GM21390 (cell line): Measurements from ENCODE around the gene CD44.

Source experiments
- ATAC-seq: cut with Tn5 transposase; IDR thresholded peaks from one replicate; pipeline ENCODE4 v1.9.1; 2021; ENCODE audit not compliant: unreplicated experiment

The CD44 gene

DNA sequence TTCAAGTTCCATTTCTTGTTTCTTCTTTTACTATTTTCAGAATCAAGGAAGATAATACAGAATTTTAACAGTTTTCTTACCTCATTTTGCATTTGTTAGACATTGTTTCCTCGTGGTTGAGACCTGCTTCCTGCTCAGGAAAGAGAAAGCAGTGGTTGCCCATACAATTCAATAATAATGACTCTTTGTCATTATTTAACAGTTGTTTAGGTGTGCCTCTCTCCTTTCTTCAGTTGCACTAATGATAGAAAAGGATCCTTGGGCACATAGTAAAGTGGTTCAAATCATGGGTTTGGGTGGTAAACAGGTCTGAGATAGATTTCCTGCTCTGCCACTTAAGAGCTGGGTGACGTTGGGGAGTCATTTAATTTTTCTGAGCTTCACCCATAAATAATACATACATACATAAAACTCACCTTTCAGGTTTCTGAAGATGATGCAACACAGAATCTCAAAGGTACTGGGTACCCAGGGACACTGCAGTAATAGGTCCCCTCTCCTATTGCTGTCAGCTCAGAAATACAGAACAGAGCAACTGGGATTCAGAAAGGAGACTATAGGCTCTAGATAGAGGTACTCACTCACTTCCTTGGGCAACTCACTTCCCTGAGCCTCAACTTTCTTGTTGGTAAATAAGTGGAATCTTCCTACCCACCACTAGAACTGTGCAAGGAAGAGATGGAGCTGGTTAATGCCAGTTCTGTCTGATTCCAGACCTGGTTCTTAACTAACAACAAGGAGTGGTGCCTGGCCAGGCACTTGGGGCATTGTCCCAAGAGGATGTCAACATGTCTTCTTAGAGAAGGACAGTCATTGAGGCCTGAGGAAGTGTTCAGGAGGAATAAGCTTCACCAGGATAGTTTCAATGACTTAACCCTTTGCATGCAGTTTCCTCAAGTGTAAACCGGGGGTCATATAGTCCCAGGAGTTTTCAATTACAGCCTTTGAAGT lies 34.9 kb downstream of the CD44 start:
- no peak for ATAC-seq

DNA sequence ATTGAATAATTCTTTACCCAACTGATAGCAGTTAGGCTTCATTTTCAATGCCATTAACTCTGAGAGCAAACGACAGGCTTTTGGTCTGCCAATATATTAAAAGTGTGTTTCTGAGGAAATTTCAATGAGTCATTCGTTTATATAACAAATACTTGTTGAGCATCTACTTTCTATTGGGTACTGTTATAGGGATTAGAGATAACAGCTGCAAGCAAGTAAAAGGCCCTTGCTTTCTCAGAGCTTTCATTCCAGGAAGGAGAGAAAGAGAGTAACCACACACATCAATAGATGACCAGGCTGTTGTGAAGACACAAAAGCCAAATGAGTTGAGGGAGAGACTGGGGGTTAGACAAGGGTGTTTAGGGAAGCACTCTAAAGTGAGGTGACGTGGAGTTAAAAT lies 35.7 kb downstream of the CD44 start:
- no peak for ATAC-seq

DNA sequence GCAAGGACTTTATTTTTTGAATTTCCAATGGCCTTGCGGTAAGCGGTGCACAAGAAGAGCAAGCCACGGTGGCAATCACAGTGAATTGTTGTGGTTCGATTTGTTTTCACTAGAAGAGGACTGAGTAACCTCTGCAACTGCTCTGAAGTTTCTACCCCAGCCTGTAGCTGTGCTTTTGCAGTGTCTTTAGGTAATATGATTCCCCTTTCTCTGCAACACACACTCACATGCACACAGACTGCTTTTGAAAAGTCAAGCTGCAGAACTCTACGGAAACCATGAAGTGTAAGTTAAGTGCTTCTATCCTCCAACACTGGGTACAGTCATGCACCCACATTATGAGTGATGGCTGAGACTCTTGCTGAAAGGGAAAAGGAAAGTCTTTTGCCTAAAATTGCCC lies 38.4 kb downstream of the CD44 start:
- no peak for ATAC-seq

DNA sequence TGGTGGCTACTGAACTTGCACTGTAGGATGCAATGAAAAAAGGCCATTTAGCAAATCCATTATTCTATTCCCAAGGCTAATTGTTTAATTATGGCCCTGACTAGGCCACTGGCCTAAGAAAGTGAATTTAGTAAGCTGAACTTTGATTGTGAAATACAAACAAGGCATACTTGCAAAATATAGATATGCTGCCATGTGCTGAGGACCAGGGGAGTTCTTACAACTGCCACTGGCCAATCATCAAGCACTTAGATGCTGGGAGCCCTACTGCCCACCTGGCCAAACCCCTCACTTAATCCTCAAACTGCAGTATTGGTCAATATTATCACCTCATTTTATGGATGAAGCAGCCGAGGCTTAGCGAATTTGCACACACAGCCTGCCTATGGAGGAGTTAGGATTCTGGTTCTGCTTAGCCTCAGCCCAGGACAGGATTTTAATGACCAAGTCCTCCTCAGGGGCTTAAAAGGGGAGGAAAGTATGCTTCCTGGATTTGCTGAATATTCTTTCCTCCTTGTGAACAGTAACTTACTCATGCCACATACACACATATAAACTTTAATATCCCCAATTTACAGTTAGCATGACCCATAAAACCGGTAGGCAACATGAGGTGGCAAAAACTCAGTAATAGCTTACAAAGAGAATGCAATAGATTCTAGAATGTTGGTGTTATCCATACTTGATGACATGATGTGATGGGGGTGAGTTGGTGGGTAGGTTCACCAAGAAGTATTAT lies 39.3 kb downstream of the CD44 start:
- no peak for ATAC-seq

DNA sequence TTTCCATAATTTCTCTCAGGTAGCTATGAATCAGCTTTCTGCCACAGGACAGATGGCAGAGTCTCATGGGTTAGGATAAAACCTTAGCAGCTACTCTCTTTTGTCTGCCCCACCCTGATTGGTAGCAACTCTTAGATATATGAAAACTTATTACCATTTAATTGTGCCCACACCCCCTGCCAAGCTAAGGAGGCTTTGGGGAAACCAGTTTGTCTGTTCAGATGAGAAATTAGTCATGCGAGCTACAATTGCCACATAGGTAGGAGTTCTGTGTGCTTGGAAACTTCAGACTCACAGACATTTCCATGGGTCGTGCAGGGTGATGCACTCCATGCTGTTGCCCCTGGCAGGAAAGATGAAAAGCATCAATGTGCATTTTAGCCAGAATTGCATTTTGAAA lies 39.9 kb downstream of the CD44 start:
- no peak for ATAC-seq

DNA sequence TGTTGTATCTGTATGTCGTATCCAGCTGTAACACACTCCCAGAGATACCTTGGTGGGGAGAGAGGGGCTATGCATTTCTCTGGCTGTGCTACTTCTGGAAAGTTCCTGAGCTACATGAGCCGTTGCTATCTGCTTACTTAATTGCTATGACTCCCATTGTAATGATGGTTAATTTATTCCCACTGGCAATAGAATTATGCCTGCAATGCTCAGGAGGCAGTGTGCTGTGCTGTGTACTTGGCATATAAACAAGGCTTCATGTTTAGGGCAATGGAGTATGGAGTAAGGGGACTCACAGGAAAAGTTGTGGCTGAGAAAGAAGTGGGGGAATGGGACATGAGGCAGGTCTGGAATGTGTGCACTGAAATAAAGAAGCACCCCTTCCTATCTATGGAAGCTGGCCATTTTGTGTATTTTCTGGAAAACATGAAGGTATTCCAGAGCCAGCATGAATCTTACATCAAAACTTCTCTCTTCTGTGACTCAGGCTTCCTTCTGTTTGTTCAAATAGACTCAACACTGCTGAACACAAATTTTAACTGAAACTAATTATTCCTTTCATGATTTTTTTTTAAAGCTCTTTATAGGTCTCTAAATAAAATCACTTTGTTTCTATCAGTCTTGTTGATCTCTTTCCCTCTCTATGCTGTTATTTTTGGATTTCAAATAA lies 40.6 kb downstream of the CD44 start:
- no peak for ATAC-seq

DNA sequence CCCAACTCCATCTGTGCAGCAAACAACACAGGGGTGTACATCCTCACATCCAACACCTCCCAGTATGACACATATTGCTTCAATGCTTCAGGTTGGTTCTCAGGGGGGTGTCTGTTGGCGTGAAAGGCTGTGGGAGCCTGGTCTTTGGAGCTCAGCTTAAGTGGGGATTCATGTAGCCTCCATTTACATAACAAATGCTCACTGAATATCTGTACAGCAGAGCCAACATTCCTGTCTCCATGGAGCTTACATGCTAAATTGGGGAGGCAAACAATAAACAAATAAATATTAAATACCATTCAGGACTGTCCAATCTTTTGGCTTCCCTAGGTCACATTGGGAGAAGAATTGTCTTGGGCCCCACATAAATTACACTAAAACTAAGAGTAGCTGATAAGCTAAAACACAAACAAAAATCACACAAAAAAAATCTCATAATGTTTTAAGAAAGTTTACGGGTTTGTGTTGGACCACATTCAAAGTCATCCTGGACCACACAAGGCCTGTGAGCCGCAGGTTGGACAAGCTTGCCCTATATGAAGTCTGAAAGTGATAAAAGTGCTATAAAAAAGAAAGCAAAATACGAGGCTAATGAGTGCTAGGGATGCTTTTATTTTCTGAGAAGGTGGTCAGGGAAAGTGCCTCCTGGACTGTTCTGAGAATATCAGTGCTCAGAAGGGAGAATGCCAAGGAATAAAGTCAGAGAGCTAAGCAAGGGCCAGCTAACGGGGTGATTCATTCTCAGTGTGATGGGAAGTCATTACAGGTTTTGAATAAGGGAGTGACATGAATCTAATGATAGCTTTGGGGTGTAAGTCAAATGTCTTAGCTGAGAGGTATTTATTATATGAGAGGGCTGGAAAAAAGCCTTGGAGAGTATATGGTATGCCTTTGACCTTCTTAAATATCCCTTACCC lies 41.6 kb downstream of the CD44 start:
- no peak for ATAC-seq

DNA sequence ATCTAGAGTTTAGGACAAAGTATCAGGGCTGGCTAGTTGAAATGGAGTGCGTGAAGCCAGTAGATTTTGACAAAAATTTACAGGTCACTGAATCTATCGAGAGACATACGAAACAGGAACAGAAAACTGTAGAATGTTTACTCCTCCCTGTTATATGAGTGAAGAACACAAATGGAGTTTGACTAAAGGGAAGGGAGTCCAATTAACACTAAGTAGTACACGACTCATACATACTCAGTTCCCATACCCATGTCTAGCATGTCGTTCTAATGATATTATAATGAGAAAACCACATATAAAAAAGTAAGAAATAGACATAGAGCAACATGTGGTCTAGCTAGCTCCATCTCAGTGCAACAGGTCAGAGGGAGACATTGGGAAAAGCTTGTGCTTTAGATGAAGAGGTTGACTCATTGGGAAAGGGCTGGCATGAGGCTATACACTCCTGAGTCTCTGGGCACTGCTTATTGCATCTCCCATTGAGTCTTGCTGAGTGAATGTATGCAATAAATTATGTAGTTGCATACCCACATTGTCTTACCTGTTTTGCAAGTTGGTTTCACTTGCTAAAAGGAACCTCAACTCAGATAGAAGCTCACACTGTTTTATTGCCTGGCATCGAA lies 43.5 kb downstream of the CD44 start:
- peak; percentile 78 for ATAC-seq

DNA sequence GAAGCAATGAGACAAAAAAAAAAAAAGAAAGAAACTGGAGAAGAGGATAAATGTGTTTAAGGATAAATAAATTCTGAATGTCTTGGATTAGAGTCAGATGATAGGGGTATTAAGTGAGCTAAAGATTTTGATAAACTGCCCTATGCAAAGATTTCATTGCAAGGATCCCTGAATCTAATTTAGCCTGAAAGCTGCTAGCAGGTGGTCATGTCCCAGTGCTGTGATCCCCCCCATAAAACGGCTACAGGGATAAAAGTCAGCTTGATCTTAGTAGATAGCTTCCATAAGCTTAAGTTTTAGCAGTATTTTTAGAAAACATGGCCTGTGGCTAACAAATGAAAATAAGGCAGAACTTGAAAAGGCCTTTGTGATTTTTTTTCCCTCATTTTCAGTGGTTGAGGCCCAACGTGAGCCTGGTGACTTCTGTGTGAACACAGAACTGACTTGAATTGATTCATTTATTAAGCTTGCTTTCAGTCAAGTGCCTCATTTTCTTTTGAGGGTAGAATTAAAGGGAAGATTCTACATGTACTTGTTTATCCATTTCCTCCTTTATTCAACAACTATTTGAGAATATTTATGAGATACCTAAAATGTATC lies 44.5 kb downstream of the CD44 start:
- ATAC-seq = no peak

DNA sequence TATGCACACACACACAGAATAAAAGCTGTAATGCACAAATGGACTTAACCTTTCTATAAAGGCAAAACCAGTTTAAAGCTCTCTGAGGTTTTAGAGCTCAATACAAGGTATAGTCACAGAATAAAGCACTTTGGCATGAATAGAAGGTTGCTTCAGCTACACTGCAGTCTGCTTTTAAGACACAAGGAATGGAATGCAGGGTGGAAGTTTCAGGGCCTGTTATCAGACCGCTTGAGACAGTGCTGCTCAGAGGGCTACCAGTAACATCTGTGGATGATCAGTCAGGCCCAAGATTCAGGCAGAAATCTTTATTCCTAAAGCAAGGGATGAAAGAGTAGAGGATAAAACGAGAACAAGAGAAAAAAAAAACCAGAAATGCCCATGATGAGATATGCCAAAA lies 46.7 kb downstream of the CD44 start:
- no peak for ATAC-seq

DNA sequence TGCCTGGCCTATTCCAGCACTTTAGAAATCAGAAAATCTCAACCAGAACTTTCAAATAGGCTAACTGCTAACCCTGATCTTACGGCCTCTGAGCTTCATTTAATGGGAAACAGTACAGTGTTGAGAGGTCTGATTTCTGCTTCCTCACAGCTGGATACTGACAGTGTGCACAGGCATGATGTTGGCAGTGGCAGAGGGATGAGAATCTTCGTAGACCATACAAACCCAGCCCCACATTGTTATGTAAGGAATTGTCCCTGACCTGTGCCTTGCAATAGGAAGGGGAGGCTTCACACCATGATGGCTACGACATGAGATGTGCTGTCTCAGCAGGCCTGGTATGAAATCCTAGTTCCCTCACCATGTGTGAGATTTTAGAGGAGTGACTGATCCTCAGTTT lies 49.0 kb downstream of the CD44 start:
- ATAC-seq = no peak

DNA sequence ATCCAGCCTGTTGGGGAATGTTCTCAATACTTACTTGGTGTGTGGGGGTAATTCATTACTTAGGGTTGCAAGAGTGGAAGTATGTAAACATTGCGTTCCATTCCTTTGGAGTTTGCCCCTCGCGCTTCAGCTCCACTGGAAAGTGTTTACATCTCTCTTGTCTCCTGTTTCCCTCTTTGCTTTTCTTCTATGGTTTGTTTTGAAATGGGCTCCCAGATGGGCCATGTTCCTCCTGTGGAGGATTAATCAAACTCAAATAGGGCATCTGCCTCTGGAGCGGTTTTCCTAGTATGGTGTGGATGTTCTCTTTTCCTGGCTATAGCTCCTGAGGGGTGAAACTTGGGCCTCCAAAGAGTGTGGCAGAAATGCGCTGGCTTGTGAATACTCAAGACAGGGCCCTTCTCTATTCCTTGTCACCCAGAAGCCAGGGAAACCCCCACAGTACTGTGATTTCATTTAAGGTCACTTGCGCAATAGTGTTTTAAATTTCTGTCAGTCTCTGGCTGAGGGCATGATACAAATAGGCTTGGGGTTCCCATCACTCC lies 51.9 kb downstream of the CD44 start:
- no peak for ATAC-seq

DNA sequence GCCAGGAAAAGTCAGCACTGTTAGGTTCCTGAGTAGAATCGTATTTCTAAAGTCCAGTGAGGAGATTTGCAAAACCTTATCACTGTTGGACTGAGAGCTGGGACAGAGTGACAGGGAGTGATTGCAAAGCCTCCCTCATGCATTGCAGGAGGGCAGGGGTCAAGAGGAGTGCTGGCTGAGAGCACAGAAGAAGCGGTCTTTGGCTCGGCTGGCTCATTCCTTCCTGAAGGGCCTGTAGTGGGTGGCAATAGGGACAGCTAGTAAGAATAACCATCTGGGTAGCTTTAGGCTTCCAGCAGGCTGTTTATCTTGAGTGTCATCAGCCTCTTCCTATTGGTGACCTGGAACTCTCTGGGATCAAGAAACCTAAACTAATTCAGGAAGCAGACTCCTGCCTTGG lies 53.4 kb downstream of the CD44 start:
- no peak for ATAC-seq

DNA sequence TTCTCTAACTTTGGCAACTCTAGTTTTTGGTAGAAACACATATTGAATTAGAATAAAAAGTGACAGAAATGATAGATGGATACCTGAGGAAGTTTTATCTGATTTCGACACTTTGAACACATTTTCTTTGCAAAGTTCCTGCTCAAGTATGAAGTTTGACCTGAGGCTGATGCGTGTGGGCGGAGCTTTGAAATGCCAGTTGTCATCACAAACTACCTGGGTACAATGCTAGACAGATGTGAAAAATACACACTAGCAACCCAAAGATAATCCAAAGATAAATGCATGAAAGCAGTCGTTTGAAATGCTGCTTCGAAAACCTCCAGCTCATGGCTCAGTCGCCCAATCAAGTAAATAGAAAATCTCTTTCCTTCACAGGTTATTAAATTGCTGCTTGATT lies 54.8 kb downstream of the CD44 start:
- no peak for ATAC-seq

DNA sequence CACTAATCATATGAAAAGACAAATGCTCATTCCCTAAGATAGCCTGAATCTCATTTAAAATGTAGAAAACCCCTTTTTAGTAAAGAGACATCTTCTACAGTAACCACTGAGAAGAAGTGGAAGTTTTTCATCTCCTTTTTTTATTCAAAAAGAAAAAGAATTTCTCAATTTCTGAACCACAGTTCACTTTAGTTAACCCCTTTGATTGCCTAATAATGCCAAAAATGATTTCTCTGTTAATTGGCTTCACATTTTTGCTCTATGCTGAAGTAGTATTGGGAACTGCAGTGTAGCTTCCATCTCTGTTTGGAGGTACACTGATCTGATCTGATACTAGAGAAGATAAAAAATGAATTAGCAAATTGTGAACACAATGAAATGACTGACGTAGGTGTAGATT lies 58.3 kb downstream of the CD44 start:
- no peak for ATAC-seq

DNA sequence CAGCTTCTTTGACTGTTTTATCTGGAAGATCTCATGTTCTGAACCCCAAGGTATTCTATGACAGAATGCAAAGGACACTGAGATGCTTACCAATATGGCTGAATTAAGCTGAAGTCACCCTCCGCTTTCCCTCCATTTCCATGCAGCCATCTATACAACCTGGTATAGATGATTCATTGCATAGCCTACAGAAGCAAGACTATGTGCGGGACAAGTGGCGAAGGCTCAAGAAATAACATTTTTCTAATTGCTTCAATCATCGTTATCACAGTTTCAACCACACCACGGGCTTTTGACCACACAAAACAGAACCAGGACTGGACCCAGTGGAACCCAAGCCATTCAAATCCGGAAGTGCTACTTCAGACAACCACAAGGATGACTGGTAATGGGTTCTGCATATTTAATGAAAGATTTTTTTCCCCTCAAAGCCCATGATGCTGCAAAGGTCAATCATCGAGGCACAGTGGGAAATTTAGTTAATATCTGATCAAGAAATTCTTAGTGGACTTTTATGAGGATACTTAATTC lies 61.9 kb downstream of the CD44 start:
- no peak for ATAC-seq

DNA sequence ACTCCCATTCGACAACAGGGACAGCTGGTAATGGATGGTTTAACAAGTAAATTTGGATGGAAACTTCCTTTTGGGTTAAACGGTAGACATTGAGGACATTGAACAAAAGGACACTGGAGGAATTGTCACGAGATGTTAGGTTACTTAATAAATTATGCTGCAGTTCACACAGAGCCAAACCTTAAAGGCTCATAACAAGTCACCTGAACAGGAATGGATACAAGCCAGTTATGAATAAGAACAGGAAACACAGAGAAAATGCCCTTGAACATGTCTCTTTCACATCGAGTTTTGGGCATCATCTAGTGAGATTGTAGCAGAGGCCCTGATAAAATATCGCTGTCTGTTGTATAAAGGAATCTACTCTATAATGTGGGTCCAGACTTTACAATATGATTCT lies 65.6 kb downstream of the CD44 start:
- ATAC-seq = no peak

DNA sequence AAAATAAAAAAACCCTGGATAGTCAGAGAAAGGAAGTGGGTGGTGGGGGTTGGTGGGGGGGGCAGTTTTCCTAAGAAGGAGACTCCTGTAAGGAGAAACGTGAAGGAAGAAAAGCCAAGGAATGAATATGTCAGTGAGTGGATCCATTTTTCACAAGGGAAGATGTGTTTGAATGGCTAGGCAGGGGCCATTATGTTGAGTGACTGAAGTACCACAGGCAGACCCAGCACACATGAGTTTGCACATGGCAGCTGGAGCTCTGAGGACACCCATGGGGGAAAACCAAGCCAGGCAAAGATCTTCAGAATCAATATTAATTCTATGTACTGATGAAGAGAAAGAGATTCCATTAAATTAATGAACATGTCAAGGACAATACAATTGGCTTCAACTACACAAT lies 67.6 kb downstream of the CD44 start:
- no peak for ATAC-seq
